Measurements from ENCODE around the gene MAPK12. TPM values are rescaled to one million over a fixed set of nuclear protein-coding genes. Genes with fewer than 3 reads are reported as not detected.

The MAPK12 gene
- total and polyA plus RNA-seq, 2 experiments from 2014 or later: 20.7 to 28.7 TPM

- H3K79me2 ChIP-seq (ENCODE audit: insufficient read depth): peaks cover 4% of the 10 kb centered on the region; the same call in 1 of the 2 replicates
- 94 to 95% methylated on average over 15 to 17 of the region's 18 CpGs for WGBS, 2 experiments (ENCODE audit: low coverage in 1 of 2, low lambda C conversion rate in 2 of 2, missing lambda C conversion rate in 2 of 2)
- no peaks in the 10 kb centered on the region for H4K20me1 ChIP-seq (ENCODE audit: insufficient read depth)
- H3K27ac ChIP-seq: no peak overlapping the region
- no peaks in the 10 kb centered on the region for H3K9me2 ChIP-seq (ENCODE audit: insufficient read depth)
- no peak overlapping the region for H3K4me2 ChIP-seq (ENCODE audit: unreplicated experiment)
- H3K4me3 ChIP-seq: no peak overlapping the region
- H3K36me3 ChIP-seq (ENCODE audit: low read depth): no peaks in the 10 kb centered on the region; the same call in 1 of the 2 replicates
- H3K27me3 ChIP-seq (replicated peaks; ENCODE audit: insufficient read depth): no peaks in the 10 kb centered on the region
- TF ChIP-seq EZH2 (IDR thresholded peaks at IDR 0.05; ENCODE audit: insufficient read depth, poor library complexity, severe bottlenecking) (no peak), EZH2phosphoT487 (IDR thresholded peaks at IDR 0.05; ENCODE audit: insufficient read depth, low read depth) (no peak)
- H3K4me1 ChIP-seq (ENCODE audit: insufficient read depth): no peaks in the 10 kb centered on the region
- H3F3A ChIP-seq (ENCODE audit: insufficient read depth): no peaks in the 10 kb centered on the region
- in situ Hi-C loops (cut with MboI): no loop called here
- DNase-seq: no peak
- H2AFZ ChIP-seq: no peak overlapping the region
- H3K9ac ChIP-seq: no peak overlapping the region
- H3K9me3 ChIP-seq (ENCODE audit: low read depth): no peaks in the 10 kb centered on the region
Observed at GRCh38 chr22:50226875-50227165, 34.7 kb downstream of the MAPK12 start.

GRCh38 chr22:50226063-50226874, 35.2 kb downstream of the MAPK12 start:
- Histone ChIP-seq H3K9me2 (ENCODE audit: insufficient read depth) (no peaks in the 10 kb centered on the region), H3K4me1 (ENCODE audit: insufficient read depth) (no peaks in the 10 kb centered on the region), H3K27me3 (replicated peaks; ENCODE audit: insufficient read depth) (no peaks in the 10 kb centered on the region), H4K20me1 (ENCODE audit: insufficient read depth) (no peaks in the 10 kb centered on the region), H2AFZ (no peak overlapping the region), H3K27ac (no peak overlapping the region), H3K9ac (no peak overlapping the region), H3F3A (ENCODE audit: insufficient read depth) (no peaks in the 10 kb centered on the region), H3K9me3 (ENCODE audit: low read depth) (no peaks in the 10 kb centered on the region), H3K36me3 (ENCODE audit: low read depth) (no peaks in the 10 kb centered on the region; the same call in 1 of the 2 replicates), H3K4me2 (ENCODE audit: unreplicated experiment) (no peak overlapping the region), H3K4me3 (no peak overlapping the region), H3K79me2 (ENCODE audit: insufficient read depth) (peaks cover 4% of the 10 kb centered on the region; the same call in 1 of the 2 replicates)
- no peak for DNase-seq
- in situ Hi-C loops (cut with MboI): no loop called here
- 91 to 92% methylated on average over 26 to 27 of the region's 31 CpGs for WGBS, 2 experiments (ENCODE audit: low coverage in 1 of 2, low lambda C conversion rate in 2 of 2, missing lambda C conversion rate in 2 of 2)
- TF ChIP-seq EZH2phosphoT487 (IDR thresholded peaks at IDR 0.05; ENCODE audit: insufficient read depth, low read depth): no peak
- no peak for TF ChIP-seq EZH2 (IDR thresholded peaks at IDR 0.05; ENCODE audit: insufficient read depth, poor library complexity, severe bottlenecking)

DNA sequence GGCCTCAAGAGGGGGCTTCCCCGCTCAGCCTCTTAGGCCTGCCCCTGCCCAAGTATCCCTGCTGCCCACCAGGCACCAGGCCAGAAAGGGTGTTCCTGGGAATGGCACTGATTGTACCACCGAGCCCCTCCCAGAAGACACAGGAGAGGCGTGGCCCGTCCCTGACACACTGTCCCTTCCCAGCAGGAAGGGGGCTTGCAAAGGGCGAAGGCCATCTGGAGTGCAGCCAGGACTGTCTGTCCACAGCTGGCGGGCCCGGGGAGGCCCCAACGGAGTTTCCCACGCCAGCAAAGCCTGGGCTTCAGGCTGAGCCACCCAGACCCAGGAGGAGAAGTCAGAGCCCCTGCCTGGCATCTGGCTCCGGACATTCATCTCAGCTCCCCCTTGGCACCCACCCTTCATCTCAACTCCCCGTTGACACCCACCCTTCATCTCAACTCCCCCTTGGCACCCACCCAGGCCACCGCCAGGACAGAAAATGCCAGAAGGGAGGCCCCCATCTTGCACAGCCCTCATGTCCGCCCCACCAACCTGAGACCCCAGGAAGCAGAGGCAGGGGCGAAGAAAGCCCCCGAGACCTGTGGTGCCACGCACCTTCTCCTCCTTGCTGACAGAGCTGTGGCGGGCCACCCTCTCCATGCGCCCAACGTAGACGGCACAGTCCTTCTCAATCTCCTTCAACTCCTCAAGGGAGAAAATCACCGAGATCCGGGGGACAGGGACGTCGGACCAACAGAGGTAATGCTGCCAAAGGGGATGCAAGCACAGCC, 36.1 kb downstream of the MAPK12 start:
- Histone ChIP-seq H3K4me3 (no peak overlapping the region), H3K36me3 (ENCODE audit: low read depth) (no peaks in the 10 kb centered on the region; the same call in 1 of the 2 replicates), H3F3A (ENCODE audit: insufficient read depth) (no peaks in the 10 kb centered on the region), H3K79me2 (ENCODE audit: insufficient read depth) (peaks cover 4% of the 10 kb centered on the region; the same call in 1 of the 2 replicates), H3K27me3 (replicated peaks; ENCODE audit: insufficient read depth) (no peaks in the 10 kb centered on the region), H4K20me1 (ENCODE audit: insufficient read depth) (no peaks in the 10 kb centered on the region), H3K4me2 (ENCODE audit: unreplicated experiment) (no peak overlapping the region), H3K9me2 (ENCODE audit: insufficient read depth) (no peaks in the 10 kb centered on the region), H3K4me1 (ENCODE audit: insufficient read depth) (no peaks in the 10 kb centered on the region), H3K9me3 (ENCODE audit: low read depth) (no peaks in the 10 kb centered on the region), H3K9ac (no peak overlapping the region), H2AFZ (no peak overlapping the region), H3K27ac (no peak overlapping the region)
- WGBS, 2 experiments (ENCODE audit: low coverage in 1 of 2, low lambda C conversion rate in 2 of 2, missing lambda C conversion rate in 2 of 2): 87 to 90% methylated on average over 24 of the region's 24 CpGs
- DNase-seq: no peak
- TF ChIP-seq EZH2 (IDR thresholded peaks at IDR 0.05; ENCODE audit: insufficient read depth, poor library complexity, severe bottlenecking) (no peak), EZH2phosphoT487 (IDR thresholded peaks at IDR 0.05; ENCODE audit: insufficient read depth, low read depth) (no peak)
- in situ Hi-C loops (cut with MboI): no loop called here

GRCh38 chr22:50224071-50224470, 37.4 kb downstream of the MAPK12 start:
- no peak overlapping the region for H3K9ac ChIP-seq
- no peaks in the 10 kb centered on the region for H3K79me2 ChIP-seq (ENCODE audit: insufficient read depth)
- H3K27ac ChIP-seq: no peak overlapping the region
- no peaks in the 10 kb centered on the region for H3F3A ChIP-seq (ENCODE audit: insufficient read depth)
- no peak for TF ChIP-seq EZH2 (IDR thresholded peaks at IDR 0.05; ENCODE audit: insufficient read depth, poor library complexity, severe bottlenecking)
- no peak overlapping the region for H3K4me2 ChIP-seq (ENCODE audit: unreplicated experiment)
- H3K9me3 ChIP-seq (ENCODE audit: low read depth): no peaks in the 10 kb centered on the region
- no peaks in the 10 kb centered on the region for H3K27me3 ChIP-seq (replicated peaks; ENCODE audit: insufficient read depth)
- WGBS, 2 experiments (ENCODE audit: low coverage in 1 of 2, low lambda C conversion rate in 2 of 2, missing lambda C conversion rate in 2 of 2): 87 to 92% methylated on average over 16 of the region's 16 CpGs
- no peak for DNase-seq
- in situ Hi-C loops (cut with MboI): no loop called here
- no peaks in the 10 kb centered on the region for H3K9me2 ChIP-seq (ENCODE audit: insufficient read depth)
- H2AFZ ChIP-seq: no peak overlapping the region
- no peaks in the 10 kb centered on the region for H3K4me1 ChIP-seq (ENCODE audit: insufficient read depth)
- H4K20me1 ChIP-seq (ENCODE audit: insufficient read depth): no peaks in the 10 kb centered on the region
- no peaks in the 10 kb centered on the region; the same call in 1 of the 2 replicates for H3K36me3 ChIP-seq (ENCODE audit: low read depth)
- H3K4me3 ChIP-seq: no peak overlapping the region

All from GM23248 (cell line).